MV-4-11 (cell line): ENCODE results near the gene RXFP2.

Source experiments
- DNase-seq: peaks from one replicate; lab custom pipeline; 2025; lab: John Stamatoyannopoulos, UW

Gene RXFP2, protein sequence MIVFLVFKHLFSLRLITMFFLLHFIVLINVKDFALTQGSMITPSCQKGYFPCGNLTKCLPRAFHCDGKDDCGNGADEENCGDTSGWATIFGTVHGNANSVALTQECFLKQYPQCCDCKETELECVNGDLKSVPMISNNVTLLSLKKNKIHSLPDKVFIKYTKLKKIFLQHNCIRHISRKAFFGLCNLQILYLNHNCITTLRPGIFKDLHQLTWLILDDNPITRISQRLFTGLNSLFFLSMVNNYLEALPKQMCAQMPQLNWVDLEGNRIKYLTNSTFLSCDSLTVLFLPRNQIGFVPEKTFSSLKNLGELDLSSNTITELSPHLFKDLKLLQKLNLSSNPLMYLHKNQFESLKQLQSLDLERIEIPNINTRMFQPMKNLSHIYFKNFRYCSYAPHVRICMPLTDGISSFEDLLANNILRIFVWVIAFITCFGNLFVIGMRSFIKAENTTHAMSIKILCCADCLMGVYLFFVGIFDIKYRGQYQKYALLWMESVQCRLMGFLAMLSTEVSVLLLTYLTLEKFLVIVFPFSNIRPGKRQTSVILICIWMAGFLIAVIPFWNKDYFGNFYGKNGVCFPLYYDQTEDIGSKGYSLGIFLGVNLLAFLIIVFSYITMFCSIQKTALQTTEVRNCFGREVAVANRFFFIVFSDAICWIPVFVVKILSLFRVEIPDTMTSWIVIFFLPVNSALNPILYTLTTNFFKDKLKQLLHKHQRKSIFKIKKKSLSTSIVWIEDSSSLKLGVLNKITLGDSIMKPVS

DNA sequence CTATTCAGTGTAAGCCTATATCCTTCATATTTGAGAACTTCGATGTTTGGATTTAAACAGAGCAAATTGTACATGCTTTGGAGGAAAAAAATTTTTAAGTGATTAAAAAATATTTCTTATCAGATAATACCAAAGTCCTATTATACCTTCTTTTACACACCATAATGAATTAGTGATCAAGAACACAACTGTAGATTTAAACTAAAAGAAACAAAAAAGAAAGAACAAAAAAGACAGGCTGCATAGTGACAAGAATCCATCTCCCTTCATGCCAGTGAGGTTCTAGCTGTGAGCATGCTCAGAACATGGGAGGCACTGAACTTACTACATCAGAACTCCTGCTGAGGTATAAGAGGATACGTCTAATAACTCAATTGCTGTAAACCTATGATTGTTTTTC, at the start of gene RXFP2:
RXFP2 (plus strand) TSS at position 301 of the 400 bp plus-strand sequence; CDS start at position 388, 87 bp downstream.
- no peak for DNase-seq

DNA sequence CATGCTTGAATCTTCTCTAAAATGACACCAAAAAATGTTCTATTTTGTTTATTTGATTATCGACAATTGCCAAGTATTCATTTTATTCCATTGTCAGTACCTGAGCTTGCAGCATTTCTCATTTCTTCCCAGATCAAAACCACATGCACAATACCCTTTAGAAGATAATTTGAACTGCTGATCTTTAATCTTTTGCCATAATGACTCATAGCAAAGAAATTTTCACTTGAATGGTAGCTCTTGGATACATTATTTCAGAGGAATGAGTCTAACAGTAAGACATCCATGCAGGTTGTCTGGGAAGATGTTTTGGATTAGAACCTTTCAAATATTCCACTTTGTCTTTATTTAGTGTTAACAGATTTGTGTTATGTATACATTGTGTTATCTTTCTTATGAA, 42.0 kb upstream of the RXFP2 start:
- no peak for DNase-seq

DNA sequence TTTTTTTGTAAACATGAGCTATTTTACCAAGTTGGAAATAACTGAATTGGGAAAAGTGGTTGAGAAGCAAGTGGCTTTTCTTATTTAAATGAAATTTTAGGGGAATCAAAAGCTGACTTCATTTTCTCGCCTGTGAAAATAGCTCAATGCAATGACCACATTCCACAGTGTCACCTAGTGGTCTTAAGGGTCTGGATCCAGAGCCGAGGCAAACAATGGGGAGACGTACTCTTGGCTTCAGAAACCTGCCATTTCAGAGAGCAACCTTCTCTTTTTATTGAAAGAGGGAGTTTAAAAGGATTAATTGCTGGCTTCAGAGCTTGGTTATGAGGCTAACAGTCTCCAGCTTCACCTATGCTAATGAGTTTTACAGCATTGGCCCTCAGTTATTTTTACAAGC, 39.7 kb upstream of the RXFP2 start:
- DNase-seq, result no peak

DNA sequence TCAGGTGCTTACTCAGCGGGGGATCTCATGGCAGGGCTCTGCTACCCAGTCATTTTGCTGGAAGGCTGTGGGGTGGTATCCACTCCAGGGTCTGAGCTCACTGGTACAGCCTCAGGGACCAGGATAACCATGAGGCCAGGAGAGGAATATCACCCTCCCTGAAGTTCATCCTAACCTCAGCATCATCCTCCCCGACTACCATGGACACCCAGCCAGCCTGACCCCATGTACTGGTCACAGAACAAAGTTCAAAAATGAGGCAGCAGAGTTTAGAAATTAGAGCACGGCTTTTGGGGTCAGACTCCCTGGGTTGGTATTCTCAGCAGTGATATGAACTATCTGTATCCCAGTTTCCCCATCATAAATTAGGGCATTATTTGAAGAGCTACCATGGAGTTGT, 35.5 kb upstream of the RXFP2 start:
- DNase-seq, result no peak

DNA sequence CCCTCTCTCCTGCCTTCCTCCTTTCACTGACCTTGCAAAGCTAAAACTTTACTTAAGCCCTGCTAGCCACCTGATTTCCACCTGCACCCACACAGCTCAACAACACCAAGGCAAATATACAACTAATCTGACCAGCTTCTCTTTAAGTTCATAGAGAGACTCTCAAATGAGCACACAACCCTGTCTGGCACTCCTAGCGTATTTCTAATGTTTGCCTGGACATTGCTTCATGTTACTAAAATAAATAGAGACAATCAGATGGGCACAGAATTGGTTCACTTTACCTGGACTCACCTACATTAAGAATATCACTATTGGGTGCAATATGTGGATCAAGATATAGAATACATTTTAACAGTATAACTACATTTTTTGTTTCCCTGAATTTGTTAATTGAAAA, 33.2 kb upstream of the RXFP2 start:
- DNase-seq, result no peak

DNA sequence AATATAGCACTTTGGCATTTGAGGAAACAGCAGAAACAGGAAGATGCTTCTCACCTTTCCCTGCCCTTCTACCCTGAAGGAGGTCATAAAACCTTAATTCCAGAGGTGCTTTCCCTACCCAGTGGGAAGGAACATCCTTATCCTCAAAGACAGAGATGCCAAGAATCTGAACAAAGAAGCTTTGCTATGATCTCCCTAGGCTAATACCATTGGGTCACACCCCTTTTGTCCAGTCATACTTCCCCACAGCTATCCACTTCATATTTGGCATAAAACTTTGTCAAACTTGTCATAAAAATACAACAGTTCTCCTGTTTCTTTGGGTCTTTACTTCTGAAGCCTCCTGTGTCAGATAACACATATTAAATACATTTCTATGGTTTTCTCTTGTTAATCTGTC, 21.7 kb upstream of the RXFP2 start:
- no peak for DNase-seq

DNA sequence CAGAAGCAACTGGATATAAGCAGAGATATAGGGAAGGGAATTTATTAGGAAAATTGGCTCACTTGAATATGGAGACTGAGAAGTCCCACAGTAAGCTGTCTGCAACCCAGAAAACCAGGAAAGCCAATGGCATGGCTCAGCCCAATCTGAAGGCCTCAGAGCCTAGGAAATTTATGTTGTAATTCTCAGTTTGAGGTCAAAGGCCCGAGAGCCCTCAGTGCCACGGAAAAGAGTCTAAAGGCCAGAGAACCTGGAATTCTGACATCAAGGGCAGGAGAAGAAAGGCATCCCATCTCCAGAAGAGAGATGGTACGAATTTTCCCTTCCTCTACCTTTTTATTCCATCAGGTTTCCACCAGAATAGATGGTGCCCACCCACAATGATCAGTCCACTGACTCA, 20.1 kb upstream of the RXFP2 start:
- no peak for DNase-seq

DNA sequence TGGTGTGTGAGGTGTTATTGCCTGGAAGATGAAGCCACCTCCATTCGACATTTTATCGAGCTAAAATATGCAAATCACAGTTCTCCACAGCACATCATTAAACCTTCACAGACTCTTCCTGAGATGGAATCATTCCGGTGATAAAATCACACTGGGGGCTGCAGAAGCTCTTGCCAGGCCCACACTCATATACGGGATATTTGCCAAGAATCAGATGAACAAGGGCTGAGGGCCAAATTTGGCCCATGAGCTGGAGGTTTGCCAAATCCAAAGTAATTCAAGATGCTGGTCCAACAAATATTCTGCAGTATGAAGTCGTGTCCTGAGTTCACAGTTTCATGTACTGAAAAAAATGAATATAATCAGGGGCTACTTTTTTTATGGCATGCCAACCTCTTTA, 16.7 kb upstream of the RXFP2 start:
- no peak for DNase-seq

DNA sequence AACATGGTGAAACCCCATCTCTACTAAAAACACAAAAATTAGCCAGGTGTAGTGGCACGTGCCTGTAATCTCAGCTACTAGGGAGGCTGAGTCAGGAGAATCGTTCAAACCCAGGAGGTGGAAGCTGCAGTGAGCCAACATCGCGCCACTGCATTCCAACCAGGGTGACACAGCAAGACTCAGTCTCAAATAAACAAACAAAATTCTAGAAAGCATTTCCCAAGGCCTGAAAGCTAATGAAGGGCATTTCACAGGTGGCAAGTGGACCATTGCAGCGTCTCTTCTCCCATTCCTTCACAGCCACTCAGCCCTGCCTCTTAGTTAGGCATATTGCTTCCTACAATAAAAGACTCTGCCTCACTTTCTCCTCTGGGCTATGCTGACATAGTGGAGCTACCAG, 13.5 kb upstream of the RXFP2 start:
- DNase-seq, result no peak

DNA sequence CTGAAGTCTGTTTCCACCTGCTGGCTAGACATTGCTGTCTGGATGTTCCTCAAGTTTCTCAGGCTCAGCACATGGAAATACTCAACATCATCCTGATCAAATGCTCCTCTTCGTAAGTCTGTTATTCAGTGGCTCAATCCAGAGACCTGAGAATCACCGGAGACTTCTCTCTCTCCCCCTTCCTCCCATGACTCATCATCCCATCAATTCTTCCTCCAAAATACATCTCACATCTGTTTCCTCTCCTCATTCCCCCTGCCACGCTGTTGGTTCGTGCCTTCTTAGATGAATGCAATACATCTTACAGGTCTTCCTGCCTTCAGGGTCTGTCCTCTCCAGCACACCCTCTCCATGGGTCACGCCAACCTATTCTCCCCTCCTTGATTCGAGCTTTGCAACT, 7.4 kb upstream of the RXFP2 start:
- DNase-seq, result no peak

DNA sequence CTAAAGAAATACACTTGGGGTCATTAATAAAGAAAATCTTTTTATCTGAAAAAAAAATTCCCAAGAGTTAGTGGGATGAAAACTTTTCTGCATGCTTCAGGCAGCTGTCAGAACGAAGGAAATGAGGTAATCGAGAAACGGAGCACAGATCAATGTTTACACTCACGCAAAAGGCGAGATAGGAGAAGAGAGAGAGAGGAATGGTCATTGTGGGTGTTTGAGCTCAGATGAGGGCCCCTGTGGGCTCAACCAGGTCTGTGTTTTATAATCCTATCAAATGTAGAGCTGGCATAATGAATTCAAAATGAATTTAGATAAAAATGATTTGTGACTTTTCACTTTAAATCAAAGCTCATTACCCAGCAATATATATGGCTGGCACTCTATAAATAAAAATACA, 6.3 kb upstream of the RXFP2 start:
- no peak for DNase-seq

DNA sequence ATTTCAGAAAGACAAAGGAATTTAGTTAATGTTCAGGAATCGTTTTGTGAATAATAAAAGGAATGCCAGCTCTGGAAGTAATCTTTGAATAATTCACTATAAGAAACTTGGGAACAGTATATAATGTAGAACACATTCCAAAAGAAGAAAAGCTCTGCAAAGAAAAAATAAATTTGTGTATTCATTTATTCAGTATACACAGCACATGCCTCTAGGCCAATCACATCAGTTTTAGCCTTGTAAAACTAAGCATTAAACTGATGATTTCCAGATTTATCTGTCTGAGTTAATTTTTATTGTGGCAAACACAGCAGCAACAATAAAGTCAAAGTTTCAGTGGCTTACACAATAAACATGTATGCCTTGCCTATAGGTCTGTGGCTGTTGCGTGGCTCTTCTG, 5.7 kb upstream of the RXFP2 start:
- no peak for DNase-seq

DNA sequence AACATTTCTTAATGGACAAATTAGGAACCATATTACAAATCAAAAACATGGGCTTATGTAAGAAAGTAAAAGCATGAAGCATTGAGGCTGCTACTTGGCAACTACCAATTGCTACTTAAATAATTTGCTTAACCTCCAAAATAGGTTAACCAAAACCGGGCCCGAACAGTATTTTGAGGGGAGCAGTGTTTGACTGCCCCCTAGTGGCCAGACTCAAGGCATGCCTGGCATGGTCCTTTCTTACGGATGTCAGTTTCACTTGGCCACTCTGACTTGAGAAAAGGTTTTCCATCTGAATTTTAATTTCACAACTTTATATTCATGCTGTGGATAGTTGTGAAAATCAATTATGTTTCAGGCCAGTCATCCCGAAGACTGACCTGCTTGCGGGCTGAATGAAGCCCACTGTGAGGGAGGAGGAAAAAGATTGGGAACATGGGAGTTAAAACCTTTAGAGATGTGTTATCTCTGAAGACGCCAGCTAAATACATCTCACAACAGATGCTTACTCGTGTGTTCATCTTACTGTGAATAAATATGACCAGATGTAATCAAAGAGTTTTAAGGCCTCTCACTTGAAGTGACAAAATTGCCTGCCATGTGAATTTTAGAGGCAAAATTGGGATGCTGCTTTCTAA, 2.9 kb downstream of the RXFP2 start:
- peak; percentile 52 for DNase-seq

DNA sequence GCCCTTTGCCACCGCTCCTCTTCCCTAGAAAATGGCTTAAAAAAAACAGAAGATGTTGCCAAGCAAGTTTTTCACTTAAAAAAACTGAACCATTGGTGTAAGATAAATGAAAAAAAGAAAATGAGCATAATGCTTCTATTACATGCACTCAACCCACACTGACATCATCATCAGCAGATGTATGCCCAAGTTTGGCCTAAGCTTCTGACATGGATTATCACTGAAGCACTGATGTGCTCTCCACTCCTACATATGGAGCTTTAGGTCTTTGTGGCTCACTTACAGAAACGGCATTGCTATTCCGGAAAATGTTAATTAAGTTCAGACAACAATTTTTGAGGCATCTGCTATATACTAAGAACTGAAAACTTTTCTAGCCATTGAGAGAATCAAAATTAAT, 8.0 kb downstream of the RXFP2 start:
- DNase-seq, result no peak

DNA sequence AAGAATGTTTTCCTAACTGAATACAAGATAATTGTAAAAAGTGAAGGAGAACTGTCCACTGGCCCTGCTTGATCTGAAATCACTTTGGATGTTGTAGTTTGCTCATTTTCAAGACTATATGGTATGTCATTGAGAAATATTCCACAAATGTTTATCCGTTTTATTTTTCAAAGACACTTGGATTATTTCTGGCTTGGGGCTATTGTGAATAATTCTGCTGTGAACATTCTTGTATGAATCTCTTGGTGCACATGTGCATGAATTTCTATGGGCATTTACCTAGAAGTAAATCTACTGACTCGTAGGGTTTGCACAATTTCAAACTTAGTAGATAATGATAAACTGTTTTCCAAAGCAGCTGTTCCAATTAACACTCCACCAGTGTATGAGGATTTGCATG, 8.6 kb downstream of the RXFP2 start:
- no peak for DNase-seq

DNA sequence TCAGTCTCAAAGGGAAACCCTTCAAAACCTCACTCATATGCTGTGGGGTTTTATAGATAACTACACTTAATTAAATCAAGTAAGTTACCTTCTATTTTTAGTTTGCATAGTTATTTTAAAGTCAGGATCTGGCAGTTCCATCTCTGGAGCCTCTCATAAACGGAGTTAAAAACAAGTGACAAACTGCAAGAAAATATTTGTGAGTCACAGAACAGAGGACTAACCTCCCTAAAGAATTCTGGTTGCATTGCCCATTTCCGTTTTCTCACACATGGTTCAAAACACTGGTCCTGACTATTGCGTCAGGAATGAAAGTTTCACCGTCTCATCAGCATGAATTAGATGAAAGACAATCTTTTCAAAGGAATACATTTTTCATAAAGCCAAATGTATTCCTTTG, 10.6 kb downstream of the RXFP2 start:
- DNase-seq, result peak; percentile 70

DNA sequence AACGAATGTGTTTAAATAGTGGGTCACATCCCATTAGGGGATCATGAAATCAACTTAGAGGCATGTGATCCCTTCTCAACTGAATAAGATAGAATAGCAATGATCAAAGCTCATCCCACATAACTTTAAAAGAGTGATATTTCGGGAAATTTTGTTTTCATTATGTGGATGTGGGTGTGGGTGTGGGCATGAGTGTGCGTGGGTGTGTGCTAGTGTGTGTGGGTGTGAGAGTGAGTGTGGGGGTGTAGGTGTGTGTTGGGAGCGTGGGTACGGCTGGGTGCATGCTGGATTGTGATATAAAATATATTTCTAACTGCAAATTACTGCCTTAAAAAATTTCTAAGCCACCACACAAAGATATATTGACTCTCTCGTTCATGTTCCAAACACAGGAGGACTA, 15.9 kb downstream of the RXFP2 start:
- no peak for DNase-seq

DNA sequence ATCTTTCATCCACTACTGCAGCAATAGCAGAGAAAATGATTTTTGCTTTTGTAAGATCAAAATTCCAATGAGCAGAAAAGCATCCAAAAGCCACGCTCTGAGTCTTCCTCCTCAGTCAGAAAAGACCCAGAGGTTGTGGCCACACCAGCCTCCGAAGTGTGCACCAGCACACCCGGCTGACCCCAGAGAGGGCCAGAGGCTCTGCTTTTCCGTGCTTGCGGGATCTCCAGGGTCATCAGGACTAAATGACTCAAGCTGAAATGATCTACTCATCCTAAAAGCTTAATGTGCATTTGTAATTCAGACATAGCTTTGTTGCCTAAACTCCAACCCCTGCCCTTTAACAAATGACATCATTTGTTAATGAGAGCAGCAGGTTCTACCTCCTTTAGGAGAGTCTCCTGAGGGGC, 16.5 kb downstream of the RXFP2 start:
- DNase-seq, result no peak

DNA sequence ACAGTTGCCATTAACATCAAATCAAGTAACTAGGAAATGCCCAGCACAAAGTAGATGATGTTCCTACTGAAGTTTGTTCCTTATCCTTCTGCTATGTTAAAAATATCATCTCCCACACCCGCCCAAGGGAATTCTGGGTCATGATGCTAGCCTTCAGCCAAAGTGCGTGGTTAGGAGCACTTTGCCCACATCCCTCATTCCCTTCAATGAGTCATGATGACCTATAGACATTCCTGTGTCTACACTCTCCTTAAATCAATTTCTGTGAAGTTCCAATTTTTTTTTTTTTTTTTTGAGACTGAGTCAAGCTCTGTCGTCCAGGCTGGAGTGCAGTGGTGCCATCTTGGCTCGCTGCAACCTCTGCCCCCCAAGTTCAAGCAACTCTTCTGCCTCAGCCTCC, 17.0 kb downstream of the RXFP2 start:
- no peak for DNase-seq

DNA sequence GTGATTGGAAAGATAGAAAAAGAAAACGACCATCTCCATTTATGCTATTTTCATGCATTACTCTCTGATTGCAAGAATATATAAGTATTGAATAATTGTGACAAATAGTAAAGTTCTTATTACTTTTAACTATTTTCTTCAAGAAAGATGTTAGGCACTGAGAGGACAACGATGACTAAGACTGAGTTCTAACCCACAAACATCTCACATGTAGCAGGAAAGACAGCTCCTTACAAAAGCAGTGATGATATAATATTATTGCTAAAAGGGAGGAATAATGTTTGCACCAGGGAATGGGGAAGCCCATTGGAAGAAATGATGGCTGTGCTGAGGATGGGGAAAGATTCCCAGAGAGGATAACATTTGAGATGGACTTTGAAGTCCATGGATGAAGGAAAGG, 22.6 kb downstream of the RXFP2 start:
- DNase-seq, result no peak

DNA sequence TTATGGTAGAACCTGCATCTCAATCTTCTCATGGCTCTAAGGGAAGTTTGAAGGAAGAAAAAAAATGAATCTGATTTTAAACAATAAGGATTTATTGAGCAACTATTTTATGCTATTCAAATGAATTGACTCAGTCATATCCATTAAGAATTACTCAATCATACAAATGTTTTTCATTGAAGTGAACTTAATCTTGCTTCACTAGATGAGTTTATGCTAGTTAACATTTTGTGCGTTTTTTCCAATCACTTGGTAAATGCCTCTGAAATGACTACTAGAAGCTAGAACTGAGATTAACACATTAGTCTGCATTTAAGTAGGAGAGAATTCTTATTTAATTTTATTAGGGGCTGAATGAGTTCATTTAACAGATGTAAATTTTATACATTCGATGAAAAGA, 25.2 kb downstream of the RXFP2 start:
- DNase-seq, result no peak

DNA sequence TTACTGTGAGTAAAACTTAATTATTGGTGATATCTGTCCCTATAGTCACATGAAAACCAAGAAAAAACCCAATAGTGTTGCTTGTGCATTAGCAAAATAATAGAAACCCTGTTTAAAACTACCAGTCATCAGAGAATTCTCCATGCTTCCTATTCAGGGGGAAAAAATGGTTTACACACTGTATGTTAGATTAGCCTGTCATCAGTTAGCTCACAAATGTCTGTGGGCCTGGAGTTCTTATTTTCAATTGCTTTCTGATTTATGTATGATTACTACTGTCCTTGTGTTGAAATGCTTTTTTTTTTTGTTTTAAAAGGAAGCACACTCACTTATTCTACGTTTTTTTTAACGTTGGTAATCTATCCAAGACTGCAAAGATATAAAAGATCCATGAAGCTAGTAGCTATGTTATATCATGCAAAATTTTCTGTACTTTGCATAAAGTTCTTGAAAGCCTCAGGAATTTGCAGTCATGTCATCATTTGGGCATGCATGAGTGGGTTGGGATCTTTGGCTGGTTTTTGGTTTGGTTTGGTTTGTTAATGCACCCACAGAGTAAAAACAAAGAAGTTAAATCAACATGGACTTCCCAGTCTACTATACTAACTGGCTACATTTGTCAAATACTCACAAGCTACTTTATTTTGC, 25.9 kb downstream of the RXFP2 start:
- no peak for DNase-seq
